Cerebellar nuclear complex (tissue), 1 donor: ENCODE measurements around the gene ZNF358.
A peak's percentile ranks its signal among the peaks of the same experiment; 100 is the strongest.

Experiments
- DNase-seq, 2 experiments: peaks; one replicate each; lab custom pipeline; 2025; lab: John Stamatoyannopoulos, UW

The ZNF358 gene

GRCh38 chr19:7515645-7516151 lies at the start of gene ZNF358:
Gene ZNF358 (plus strand): TSS chr19:7516103. CDS start chr19:7519243, 3,140 bp downstream.
- no peak for DNase-seq

DNA sequence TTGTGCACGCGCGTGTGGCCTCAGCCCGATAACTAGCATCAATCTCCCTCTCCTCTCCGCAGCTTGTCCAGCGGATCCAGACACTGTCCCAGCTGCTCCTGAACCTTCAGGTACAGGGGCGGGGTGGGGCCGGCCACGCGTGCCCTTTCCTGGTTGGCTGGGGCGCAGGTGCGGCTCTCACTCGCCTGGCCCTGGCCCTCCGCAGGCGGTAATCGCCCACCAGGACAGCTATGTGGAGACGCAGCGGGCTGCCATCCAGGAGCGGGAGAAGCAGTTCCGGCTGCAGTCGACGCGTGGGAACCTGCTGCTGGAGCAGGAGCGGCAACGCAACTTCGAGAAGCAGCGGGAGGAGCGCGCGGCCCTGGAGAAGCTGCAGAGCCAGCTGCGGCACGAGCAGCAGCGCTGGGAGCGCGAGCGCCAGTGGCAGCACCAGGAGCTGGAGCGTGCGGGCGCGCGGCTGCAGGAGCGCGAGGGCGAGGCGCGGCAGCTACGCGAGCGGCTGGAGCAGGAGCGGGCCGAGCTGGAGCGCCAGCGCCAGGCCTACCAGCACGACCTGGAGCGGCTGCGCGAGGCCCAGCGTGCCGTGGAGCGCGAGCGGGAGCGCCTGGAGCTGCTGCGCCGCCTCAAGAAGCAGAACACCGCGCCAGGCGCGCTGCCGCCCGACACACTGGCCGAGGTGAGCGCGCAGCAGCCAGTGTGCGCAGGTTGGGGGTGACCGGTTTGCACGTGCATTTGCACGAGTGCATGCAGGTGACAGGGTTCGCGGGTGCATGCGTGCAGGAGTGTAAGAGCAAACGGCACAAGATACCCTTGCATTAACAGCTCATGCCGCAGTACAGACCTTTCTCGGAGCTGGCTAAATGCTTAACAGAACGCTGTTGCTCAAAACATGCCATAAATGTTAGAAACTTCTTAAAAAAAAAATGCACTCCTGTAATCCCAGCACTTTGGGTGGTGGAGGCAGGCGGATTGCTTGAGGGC lies 48.6 kb upstream of the ZNF358 start:
- no peak for DNase-seq

- no peak for DNase-seq
These were observed 47.1 kb upstream of the ZNF358 start for GRCh38 chr19:7468840-7469239.

DNA sequence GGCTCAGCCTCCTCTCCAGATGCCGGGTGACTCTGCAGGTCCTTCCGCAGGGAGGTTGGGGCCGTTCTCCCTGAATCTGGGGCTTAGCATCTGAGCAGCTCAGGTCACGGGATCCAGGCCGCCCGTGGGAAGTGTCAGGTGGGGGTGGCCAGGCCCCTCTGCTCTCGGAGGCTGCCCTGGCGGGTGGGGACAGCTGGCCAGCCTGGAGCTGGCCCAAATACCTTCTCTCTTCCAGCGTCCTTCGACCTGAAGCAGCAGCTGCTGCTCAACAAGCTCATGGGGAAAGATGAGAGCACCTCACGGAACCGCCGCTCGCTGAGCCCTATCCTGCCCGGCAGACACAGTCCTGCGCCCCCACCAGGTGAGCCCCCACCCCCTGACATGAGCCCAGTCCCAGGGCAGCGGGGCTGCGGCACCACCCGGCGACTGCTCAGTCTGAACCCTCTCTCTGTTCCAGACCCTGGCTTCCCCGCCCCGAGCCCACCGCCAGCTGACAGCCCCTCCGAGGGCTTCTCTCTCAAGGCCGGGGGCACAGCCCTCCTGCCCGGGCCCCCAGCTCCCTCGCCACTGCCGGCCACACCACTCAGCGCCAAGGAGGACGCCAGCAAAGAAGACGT lies 46.1 kb upstream of the ZNF358 start:
- DNase-seq: no peak

DNA sequence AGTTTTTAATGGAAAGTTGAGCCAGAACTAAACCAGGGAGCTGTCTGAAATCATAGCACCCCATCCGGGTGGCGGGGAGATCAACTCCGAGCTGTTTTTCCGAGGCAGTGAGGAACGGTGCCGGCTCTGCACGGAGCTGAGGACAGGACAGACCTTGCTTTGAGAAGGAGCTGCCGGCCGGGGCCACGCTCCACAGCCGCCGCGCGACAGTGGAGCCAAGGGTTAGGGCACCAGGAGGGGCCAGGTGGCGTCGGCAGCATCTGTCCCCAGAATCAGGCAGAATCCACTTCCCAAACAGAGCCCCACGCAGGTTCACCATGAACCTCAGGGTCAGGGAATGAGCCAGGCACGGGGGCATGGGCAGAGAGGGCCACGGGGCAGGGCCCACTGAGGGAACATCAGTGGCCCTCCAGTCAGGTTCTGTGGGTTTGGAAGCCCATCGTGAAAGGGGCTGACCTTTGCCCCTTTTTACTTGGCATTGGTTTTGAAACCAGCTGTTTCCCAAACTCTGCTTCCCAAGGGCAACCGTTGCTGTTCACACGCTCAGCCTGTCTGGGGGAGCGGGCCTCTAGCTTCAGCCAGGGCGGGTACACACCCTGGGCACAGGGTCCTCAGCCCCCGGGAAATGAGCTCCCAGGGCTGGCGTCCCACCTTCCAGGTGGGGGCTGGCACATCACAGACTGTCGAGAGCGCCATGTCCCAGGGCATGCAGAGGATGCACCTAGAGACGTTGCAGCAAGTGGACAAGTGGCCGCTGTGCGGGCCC lies 45.2 kb upstream of the ZNF358 start:
- no peak for DNase-seq

DNA sequence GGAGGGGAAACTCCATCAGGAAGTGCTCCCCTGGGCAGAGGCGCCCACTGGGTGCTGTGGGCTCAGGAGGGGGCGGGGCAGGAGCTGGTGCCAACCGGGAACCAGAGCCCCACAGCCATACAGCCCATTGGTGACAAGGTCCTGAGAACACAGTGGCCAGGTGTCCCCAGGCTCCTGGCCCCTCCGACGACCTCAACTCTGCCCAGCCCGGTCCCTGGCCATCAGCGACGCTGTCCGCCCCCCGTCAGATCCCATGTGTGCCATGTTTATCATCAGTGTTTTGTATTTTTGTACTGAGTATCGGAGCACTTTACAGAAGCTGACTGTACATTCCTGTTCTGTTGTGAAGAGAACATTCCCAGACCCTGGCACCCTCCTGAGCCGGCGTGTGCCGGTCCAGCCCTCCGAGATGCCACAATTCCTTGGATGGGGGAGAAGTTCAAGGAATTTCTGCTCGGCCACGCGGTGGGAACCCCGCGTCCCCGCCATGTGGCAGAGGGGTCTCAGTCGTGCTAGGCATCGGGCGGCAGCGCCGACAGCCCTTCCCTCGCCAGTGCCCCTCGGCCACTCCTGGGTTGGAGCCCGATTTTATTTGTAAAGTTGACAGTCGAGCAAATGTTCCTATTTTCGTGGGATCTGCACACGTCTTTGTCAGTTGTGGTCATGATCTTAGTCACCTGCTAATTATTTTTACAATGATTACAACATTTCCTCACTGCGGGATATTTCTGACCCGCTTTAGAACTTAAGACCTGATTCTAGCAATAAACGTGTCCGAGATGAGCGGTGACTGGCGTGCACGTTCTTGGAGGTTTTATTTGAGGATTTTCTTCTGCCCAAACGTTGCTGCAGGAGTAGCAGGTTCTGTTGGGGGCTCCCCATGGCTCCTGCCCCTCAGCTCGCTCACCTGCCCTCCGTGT lies 43.9 kb upstream of the ZNF358 start:
- DNase-seq: no peak

DNA sequence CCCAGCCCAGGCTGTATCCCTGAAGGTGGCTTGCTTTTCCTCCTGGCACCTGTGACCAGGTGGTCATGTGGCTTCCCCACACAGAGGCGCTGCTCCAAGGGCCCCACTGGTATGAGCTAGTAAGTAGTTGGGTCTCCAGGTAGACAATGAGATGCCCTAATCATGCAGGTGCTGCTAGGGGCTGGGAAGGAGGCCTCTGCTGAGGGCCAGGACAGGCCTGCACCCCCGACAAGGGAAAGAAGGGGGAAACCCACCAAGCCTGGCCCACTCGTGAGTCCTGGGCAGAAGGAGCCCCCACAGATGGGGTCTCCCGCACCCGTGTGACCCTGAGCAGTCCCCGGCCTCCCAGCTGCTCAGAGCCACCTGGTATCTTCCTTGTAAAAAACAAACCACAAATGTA lies 40.2 kb upstream of the ZNF358 start:
- no peak for DNase-seq

DNA sequence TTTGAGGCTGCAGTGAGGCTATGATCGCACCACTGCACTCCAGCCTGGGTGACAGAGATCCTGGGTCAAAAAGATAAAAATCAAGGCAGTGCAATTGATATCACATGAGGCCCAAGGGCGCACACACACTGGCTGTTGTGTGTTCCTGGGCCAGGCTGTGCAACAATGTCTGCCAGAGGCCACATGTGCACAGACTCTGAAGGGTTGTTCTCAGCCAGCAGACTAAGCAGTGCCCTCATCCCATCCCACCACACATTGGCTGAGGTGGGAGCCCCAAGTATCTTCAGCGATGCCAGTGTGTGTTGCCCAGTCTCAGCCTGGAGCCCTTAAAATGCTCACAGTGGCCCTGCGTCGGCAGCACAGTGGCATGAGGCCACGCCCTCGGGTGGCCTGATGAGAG lies 39.7 kb upstream of the ZNF358 start:
- DNase-seq: no peak

DNA sequence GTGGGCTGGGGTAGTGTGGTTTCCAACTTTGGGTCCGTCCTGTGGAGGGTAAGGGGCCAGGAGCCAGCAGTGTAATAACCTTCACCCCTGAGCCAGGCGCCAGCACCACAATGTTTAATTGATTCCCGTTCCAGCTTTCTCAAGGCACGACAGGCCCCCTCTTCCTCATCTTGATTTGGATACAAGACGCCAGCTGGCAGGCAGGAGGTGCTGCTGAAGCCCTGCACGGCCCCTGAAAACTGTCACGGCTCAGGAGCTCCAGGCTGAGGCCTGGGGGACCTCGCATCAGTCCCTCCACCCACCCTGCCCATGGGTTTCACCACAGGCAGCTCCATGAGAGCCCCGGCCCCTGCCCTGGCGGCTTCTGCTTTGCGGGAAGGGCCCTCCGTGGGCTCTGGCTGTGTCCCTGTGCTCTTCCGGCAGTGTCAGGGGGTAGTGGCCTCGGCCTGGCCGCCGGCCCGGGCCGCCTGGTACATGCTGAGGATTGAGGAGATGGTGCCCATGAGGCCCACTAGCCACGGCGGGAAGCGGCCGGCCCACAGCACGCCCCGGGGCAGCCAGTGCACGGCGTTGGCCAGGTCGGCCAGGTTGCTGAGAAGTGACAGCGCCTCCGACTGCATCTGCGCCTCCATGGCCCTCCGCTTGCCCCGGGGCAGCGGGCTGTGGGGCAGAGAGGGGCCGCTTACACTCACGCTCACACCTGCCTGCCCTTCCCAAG lies 39.0 kb upstream of the ZNF358 start:
- DNase-seq: no peak

GRCh38 chr19:7477758-7478157 lies 38.1 kb upstream of the ZNF358 start:
- DNase-seq: no peak

DNA sequence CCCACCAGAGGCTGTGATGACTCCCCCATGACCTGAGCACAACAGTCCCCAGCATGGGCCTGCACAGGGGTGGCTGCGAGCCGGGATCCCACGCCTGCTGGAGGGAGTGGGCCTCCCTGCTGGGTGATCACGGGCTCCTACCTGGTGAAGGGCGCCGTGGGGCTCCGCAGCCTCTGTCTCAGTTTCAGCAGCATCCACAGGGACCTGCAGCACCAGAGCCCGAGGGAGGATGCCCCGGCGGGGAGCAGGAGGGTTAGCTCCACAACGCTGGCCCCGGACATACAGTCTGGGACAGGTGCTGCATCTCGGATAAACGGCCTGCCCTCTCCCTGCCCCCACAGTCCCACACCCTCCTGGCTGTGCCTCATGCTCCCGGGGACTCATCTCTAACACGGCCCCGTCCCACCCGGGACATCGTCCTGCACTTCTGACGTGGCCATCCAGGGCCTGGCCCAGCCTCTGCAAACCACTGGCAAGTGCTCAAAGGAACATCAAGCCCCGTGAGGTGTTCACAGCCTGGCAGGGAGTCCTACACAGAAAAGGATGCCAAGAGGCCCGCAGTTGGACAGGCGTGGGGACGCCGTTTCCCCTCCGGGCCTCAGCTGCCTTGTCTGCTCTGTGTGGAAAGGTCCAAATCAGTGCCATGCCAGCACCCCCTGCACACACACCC lies 37.6 kb upstream of the ZNF358 start:
- DNase-seq: no peak

DNA sequence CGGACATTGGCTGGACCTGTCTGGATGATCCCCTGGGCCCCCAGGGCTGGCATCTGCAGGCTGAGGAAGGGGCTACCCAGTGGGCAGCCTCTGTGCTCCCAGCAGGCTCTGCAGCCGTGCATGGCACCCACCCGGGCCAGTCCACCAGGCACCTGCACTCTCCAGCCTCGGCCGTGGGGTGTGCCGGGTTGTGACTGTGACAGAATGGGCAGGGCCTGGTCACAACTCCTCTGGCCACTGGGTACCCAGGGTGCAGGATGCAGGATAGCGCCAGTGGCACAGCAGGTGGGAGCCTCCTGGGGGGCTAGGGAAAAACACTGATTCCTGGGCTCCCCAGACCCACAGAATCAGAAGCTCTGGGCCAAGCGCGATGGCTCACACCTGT lies 37.1 kb upstream of the ZNF358 start:
- no peak for DNase-seq

DNA sequence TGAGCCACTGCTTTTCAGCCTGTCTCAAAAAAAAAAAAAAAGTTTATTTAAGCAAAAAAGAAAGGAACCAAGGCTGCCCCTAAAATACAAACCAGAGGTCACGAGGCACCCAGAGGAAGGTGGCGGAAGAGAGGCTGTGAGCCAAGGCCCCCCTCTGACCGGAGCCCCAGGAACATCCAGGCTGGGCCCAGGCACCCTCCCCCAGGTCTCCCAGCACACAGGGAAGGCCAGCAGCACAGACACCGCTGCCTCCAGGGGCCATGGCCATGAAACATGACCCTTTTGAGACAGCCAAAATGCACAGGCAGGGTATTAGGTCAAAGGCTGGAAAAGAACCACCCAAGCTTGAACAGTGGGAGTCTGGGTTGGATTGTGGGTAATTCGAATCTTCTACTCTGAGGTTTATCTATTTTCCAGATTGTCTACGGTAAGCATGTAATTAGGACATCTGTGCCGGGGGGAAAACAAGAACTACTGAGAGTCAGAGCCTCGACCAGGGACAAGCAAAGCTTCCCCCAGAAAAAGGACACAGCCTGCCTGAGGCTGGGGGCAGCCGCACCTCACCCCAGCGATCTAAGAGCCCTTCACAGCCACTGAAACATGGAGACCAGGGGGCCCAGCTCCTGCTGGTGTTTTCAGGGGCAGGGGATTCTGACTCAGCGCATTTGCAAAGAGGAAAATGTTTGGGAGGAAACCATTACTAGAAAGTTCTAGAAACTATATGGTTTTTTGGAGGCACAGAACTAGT lies 35.5 kb upstream of the ZNF358 start:
- no peak for DNase-seq

DNA sequence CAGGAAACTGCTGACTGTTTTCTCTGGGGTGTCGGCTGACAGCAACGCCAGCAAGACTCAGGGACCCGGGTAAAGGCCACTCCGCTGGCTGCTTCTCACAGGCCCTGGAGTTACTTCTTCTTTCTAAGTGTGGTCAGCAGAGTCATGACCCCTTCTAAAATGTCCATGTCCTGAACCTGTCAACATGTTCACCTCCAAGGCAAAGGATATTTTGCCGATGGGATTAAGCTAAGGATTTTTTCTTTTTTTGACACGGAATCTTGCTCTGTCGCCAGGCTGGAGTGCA lies 35.0 kb upstream of the ZNF358 start:
- no peak for DNase-seq

GRCh38 chr19:7482584-7483439 lies 33.1 kb upstream of the ZNF358 start:
- no peak for DNase-seq

DNA sequence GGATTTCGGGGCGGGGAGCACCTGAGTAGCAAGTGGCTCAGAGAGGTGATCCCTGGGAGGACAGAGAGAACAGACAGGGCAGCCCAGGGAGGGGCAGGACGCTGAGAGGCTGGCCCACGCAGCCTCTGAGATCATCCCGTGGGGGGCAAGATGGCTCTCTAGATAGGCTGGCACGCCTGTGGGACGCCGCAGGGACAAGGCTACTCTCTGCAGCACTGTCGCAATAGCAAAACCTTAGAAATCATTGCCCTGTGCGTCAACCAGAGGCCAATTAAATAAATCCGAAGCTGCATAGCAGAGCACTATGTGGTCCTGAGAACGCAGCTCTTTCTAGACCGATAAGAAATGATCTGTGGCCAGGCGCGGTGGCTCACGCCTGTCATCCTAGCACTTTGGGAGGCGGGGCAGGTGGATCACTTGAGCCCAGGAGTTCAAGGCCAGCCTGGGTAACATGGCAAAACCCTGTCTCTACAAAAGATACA lies 32.1 kb upstream of the ZNF358 start:
- no peak for DNase-seq

GRCh38 chr19:7486923-7487322 lies 29.0 kb upstream of the ZNF358 start:
- no peak for DNase-seq

- peak; percentile 37 to 58 for DNase-seq
These were observed 27.1 kb upstream of the ZNF358 start, which contains the start of gene PEX11G for GRCh38 chr19:7488736-7489353. Gene PEX11G (minus strand): TSS chr19:7489035. CDS start chr19:7489010, 25 bp downstream.
